Fibroblast of the conjunctiva (primary cell): ENCODE results near the gene SF3B3.
"Not testable (repeated sequence)": the region's sequence is repeated elsewhere in the genome, so short reads cannot be mapped to it uniquely, and the experiment has no call there.

Experiments used
- DNase-seq: peaks from one replicate; pipeline ENCODE4 v3.0.0-alpha.2; 2010; ENCODE audit warnings: low read depth

Gene SF3B3

GRCh38 chr16:70621864-70622263 is 98.2 kb downstream of the SF3B3 start:
- DNase-seq: not testable (repeated sequence)
